ENCODE measurements around the gene THRAP3. TPM values are rescaled to one million over a fixed set of nuclear protein-coding genes. Genes with fewer than 3 reads are reported as not detected.

Gene THRAP3
- total RNA-seq, 1 donor from 2014 or later, result 67.9 TPM

- DNase-seq (no peak), ATAC-seq (no peak)
- intact Hi-C loops (cut with micrococcal nuclease), result no loop called here
Observed at GRCh38 chr1:36307601-36308330, 83.5 kb downstream of the THRAP3 start.

GRCh38 chr1:36309397-36309796 is 85.2 kb downstream of the THRAP3 start:
- intact Hi-C loops (cut with micrococcal nuclease), result no loop called here
- ATAC-seq (no peak), DNase-seq (no peak)

GRCh38 chr1:36320291-36320761 is 96.1 kb downstream of the THRAP3 start:
- ATAC-seq (no peak), DNase-seq (no peak)

GRCh38 chr1:36320767-36321118 is 96.5 kb downstream of the THRAP3 start:
- DNase-seq (no peak), ATAC-seq (no peak)
- intact Hi-C loops (cut with micrococcal nuclease), result no loop called here

More at GRCh38 chr1:36320291-36320761, 96.1 kb downstream of the THRAP3 start:
- intact Hi-C loops (cut with micrococcal nuclease), result no loop called here

GRCh38 chr1:36321119-36321951 is 97.1 kb downstream of the THRAP3 start:
- ATAC-seq, result peak; percentile 76
- intact Hi-C loops (cut with micrococcal nuclease), result no loop called here

GRCh38 chr1:36322041-36322785 is 98.0 kb downstream of the THRAP3 start:
- DNase-seq, result peak; percentile 47
- intact Hi-C loops (cut with micrococcal nuclease), result no loop called here
- ATAC-seq, result no peak

More at GRCh38 chr1:36321119-36321951, 97.1 kb downstream of the THRAP3 start:
- DNase-seq, result peak; percentile 89

GRCh38 chr1:36322786-36323635 is 98.8 kb downstream of the THRAP3 start:
- intact Hi-C loops (cut with micrococcal nuclease), result no loop called here
- ATAC-seq, result peak; percentile 31
- peak; percentile 70 for DNase-seq

- intact Hi-C loops (cut with micrococcal nuclease), result no loop called here
- ATAC-seq, result peak; percentile 71
Observed at GRCh38 chr1:36323636-36324352, 99.6 kb downstream of the THRAP3 start, which contains the start of gene EVA1B. EVA1B (minus strand) TSS chr1:36323645; CDS start chr1:36323037, 608 bp downstream.

GRCh38 chr1:36324353-36324703 is 100.1 kb downstream of the THRAP3 start:
- DNase-seq, result no peak
- intact Hi-C loops (cut with micrococcal nuclease), result no loop called here
- ATAC-seq, result no peak

More at GRCh38 chr1:36323636-36324352, 99.6 kb downstream of the THRAP3 start, which contains the start of gene EVA1B:
- peak; percentile 92 for DNase-seq

GRCh38 chr1:36326499-36326898 is 102.3 kb downstream of the THRAP3 start:
- ATAC-seq (no peak), DNase-seq (peak; percentile 43)
- intact Hi-C loops (cut with micrococcal nuclease), result no loop called here

- ATAC-seq, result no peak
- intact Hi-C loops (cut with micrococcal nuclease), result no loop called here
- DNase-seq, result no peak
Observed at GRCh38 chr1:36327421-36328087, 103.3 kb downstream of the THRAP3 start.

- intact Hi-C loops (cut with micrococcal nuclease), result no loop called here
- no peak for DNase-seq
- ATAC-seq, result no peak
Observed at GRCh38 chr1:36328088-36328480, 103.8 kb downstream of the THRAP3 start.

- peak; percentile 60 for ATAC-seq
- intact Hi-C loops (cut with micrococcal nuclease), result no loop called here
- DNase-seq, result peak; percentile 43
Observed at GRCh38 chr1:36328713-36329112, 104.5 kb downstream of the THRAP3 start.

- DNase-seq (no peak), ATAC-seq (no peak)
- intact Hi-C loops (cut with micrococcal nuclease), result no loop called here
Observed at GRCh38 chr1:36329817-36330216, 105.6 kb downstream of the THRAP3 start.

GRCh38 chr1:36330940-36331339 is 106.7 kb downstream of the THRAP3 start:
- no peak for DNase-seq
- ATAC-seq, result no peak
- intact Hi-C loops (cut with micrococcal nuclease), result no loop called here

- DNase-seq, result no peak
- intact Hi-C loops (cut with micrococcal nuclease), result no loop called here
- ATAC-seq, result no peak
Observed at GRCh38 chr1:36337830-36338229, 113.6 kb downstream of the THRAP3 start.

GRCh38 chr1:36339215-36339614 is 115.0 kb downstream of the THRAP3 start:
- intact Hi-C loops (cut with micrococcal nuclease), result no loop called here
- ATAC-seq (no peak), DNase-seq (no peak)
